Measurements from ENCODE around the gene PNPLA8.
"Not testable (repeated sequence)": the region's sequence is repeated elsewhere in the genome, so short reads cannot be mapped to it uniquely, and the experiment has no call there.

PNPLA8 gene, protein sequence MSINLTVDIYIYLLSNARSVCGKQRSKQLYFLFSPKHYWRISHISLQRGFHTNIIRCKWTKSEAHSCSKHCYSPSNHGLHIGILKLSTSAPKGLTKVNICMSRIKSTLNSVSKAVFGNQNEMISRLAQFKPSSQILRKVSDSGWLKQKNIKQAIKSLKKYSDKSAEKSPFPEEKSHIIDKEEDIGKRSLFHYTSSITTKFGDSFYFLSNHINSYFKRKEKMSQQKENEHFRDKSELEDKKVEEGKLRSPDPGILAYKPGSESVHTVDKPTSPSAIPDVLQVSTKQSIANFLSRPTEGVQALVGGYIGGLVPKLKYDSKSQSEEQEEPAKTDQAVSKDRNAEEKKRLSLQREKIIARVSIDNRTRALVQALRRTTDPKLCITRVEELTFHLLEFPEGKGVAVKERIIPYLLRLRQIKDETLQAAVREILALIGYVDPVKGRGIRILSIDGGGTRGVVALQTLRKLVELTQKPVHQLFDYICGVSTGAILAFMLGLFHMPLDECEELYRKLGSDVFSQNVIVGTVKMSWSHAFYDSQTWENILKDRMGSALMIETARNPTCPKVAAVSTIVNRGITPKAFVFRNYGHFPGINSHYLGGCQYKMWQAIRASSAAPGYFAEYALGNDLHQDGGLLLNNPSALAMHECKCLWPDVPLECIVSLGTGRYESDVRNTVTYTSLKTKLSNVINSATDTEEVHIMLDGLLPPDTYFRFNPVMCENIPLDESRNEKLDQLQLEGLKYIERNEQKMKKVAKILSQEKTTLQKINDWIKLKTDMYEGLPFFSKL

DNA sequence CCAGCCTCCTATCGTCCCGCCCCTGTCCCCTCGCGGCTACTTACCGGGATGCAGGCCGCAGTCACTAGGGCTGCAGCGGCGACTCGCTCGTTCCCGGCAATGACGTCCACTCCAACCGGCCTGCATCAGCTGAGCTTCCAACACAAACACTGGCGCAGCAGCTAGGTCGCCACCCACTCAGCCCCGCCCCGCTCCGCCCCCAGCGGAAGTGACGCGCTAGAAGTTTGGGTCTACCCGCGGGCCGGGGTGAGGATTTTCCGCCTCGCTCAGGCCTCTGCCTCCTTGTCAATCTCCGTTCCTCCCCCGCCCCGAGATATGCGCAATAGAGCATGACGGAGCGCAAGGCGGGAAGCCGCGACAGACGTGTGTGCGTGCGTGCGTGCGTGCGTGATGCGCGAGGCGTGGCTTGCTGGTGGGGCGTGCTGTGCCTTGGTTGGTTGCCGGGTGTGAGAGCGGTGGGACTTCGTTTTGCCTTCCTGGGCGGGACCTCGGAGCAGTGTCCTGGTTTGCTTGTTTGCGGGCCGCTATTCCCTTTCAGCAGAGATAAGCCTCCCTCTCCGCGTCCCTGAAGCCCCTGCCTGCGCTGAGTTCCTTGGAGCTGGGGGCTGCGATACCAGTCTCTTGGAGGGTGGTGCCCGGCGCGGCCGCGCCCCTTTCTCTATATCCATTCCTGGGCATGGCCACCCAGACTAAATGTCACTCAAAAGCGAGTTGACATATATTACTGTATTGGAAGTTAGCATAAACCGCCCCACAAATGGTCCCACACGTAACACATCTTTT, at the start of gene PNPLA8:
Gene PNPLA8, minus strand, starts transcription at position 151 of the 783 bp plus-strand sequence. CDS start 10,644 bp downstream, outside the sequence.
- DNase-seq (ENCODE audit: low read depth in 3 of 3), result peak; percentile 100

DNA sequence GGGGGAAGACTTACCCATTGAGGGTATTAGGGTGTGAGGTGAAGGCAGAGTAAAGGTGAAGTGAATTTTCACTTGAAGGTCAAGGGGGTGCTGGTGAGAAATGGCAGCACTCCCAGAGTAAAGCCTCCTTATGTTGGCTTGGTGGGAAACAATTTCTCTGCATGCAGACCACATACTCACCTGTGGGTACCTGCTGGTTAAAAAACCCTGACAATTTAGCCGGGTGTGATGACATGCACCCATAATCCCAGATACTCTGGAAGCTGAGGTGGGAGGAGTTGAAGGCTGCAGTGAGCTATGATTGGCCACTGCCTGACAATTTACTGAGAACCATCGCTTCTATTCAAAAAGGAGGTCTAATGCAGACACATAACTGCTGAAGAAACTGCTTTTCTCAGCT, 49.2 kb upstream of the PNPLA8 start:
- DNase-seq (ENCODE audit: low read depth in 3 of 3), result no peak

DNA sequence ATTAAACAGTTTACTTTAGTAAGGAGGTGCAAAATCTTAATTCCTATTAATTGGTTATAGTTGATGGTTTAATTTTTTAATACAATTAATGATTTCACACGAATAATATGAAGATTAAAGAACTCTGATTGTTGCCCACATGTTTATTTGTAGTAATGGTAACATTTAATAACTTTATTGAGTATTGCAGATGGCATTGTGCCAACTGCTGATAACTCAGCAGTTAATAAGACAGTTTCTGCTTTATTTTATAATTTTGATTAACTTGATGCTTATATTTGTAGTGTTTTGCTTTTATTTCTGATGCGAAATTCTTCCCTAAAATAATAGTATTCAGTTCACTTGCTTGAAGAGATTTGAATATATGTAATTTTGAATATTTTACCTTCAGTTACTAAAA, 46.5 kb upstream of the PNPLA8 start:
- no peak for DNase-seq (ENCODE audit: low read depth in 3 of 3)

DNA sequence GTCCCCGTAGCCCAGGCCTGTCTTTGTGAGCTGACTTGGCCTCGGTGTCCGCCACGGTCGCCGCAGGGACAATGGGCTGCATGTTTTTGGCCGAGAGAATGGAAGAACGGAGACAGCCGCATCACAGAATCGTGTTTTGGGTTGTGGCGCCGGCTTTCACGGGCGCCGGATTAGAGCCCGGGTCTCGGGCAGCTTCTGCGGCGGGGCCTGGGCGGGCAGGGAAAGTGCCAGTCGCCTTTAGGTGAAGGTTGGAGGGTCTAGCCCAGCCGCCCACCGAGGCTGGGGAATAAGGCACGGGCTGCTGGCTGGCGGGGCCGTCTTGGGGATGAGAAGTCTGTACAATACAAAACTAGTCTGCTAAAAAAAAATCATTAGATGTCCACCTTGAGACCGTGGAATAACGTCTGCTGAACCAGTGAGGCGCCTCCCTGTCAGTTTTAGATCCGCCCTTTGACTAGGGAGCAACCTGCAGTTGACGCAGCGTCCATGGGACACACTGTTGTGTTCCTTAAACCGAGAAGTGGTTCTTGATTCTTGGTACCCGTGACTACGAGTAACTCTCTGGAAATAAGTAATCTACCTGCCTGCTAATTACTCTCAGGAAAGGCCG, 44.3 kb upstream of the PNPLA8 start:
- peak in 2 of 3 experiments; percentile 17 to 32 for DNase-seq (ENCODE audit: low read depth in 3 of 3)

DNA sequence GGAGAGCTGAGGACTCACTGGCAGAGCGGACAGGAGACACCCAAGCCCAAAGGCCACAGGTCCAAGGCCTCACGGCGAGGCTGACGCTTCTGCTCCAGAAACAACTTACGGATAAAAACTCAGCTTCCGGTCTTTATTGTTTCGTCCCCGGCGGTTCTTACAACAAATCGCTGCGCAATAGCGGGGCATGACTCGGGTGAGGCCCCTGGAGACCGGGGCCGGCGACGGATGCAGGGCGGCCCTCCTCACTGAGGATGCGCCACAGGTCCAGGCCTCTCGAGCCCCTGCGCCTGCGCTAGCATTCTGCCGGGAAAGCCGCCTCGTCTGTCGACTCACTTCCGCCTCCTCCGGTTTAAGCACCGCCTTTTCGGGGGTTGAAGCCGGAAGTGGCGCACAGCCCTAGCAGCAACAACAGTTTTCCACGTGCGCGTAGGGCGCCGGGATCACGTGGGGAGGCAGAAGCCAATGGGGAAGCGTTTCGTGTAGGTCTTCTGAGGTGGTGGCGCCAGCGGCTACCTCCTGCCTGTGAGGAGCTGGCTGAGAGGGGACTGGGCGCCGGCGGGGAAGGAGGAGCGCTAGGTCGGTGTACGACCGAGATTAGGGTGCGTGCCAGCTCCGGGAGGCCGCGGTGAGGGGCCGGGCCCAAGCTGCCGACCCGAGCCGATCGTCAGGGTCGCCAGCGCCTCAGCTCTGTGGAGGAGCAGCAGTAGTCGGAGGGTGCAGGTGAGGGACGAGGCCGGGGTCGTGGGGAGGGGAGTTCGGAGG, 43.6 kb upstream of the PNPLA8 start, which contains the start of the genes DNAJB9 and THAP5:
Gene DNAJB9, plus strand, starts transcription at position 494 of the 765 bp plus-strand sequence. CDS start 1,853 bp downstream, outside the sequence.
Gene THAP5, minus strand, starts transcription at position 326 of the 765 bp plus-strand sequence. Its CDS starts 137 bp downstream, at position 189.
- peak; percentile 98 to 99 (median 99) for DNase-seq (ENCODE audit: low read depth in 3 of 3)

DNA sequence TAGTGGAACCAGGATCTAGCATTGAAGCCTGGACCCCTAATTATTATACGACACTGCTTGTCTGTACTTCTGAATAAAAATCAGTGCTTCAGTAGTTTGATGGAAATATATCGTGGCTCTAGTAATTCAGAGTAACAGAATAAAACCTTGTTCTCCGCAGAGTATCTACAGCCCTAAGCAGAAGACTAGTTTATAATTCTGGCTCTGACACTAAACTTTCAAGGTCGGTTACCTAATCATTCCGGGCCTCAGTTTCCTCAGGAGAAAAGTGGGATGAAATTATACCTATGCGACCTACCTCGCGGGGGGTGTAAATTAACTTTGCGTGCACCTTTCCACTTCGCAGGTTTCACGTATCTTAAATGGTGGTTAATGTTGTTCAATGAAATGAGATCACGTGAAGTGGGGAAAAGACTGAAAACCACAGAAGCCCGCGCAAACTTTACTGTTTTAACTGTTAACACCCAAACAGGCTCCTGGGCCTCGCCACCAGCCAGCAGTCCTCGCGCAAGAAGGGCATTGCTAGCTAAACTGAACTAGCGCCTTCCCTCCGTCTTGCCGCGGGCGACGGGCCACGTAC, 43.0 kb upstream of the PNPLA8 start:
- peak in 1 of 3 experiments; percentile 13 for DNase-seq (ENCODE audit: low read depth in 3 of 3)

DNA sequence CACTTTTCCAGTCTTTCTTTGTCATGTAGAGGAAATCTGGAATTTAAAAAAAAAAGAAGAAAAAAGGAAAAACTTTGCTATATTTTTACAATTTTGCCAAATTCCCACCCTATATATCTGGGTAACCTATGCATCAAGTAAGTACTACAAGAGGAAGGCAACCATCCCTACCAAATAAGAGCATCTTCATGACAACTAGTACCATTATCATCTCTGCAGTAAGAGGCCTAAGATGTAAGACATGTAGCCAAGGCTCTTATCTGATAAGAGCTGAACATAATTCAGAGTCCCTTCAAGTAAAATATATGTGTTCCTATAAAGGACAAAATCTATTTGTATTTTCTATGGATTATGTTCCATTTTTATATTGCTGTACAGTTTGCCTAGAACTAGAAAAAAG, 40.1 kb upstream of the PNPLA8 start:
- DNase-seq (ENCODE audit: low read depth in 3 of 3), result no peak

DNA sequence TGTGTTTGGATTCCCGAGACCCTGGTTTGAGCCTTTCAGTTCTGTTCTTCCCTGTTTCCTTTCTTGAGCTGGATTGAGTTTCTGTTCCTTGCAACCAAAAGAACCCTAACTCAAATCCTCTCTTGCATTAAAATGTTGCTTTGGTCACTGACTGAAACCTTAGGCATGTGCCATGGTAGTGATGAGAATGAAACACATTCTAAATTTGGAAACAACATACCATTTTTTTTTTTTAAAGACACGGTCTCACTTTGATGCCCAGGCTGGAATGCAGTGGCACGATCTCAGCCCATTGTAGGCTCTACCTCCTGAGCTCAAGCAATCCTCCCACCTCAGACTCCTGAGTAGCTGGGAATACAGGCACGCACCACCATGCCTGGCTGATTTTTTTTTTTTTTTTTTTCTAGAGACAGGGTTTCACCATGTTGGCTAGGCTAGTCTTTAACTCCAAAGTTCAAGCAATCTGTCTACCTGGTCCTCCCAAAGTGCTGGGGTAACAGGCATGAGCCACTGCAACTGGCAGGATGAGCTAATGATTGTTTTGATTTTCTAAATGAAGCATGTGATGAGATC, 35.2 kb upstream of the PNPLA8 start:
- no peak for DNase-seq (ENCODE audit: low read depth in 3 of 3)

DNA sequence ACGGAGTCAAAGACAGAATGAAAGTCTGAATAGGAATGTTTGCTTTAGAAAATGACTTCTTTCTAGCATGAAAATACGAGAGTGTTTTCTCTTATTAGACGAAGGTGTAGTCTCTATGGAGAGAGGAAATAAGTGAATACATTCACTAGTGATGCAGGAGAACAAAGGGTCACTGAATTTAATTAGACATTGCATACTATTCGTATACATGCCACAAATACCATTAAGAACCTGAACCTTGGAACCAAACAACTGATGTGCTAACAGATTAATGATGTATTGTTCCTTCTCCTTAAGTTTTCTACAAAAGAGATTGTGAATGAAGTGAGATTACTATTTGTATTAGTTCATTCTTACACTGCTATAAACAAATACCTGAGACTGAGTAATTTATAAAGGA, 33.3 kb upstream of the PNPLA8 start:
- no peak for DNase-seq (ENCODE audit: low read depth in 3 of 3)

DNA sequence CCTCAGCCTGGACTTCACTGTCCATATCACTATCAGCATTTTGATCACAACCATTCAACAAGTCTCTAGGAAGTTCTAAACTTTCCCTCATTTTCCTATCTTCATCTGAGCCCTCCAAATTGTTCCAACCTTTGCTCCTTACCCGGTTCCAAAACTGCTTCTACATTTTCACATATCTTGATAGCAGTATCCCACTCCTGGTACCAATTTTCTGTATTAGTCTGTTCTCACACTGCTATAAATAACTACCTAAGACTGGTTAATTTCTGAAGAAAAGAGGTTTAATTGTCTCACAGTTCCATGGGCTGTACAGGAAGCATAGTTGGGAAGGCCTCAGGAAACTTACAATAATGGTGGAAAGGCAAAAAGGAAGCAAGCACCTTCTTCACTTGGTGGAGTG, 31.7 kb upstream of the PNPLA8 start:
- no peak for DNase-seq (ENCODE audit: low read depth in 3 of 3)

DNA sequence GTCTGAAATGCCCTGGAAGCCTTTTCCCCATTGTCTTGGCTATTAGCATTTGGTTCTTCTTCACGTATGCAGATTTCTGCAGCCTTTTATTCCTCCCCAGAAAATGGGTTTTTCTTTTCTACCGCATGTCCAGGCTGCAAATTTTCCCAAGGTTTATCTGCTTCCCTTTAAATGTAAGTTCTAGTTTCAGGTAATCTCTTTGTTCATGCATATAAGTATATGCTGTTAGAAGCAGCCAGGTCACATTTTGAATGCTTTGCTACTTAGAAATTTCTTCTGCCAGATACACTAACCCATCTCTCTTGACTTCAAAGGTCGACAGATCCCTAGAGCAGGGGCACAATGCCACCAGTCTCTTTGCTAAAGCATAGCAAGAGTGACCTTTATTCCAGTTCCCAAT, 31.3 kb upstream of the PNPLA8 start:
- DNase-seq (ENCODE audit: low read depth in 3 of 3), result no peak

DNA sequence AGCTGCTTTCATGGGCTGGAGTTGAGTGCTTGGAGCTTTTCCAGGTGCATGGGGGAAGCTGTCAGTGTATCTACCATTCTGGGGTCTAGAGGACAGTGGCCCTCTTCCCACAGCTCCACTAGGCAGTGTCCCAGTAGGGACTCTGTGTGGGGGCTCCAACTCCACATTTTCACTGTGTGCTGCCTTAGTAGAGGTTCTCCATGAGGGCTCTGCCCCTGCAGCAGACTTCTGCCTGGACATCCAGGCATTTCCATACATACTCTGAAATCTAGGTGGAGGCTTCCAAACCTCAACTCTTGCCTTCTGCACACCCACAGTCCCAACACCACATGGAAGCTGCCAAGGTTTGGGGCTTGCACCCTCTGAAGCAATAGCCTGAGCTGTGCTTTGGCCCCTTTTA, 30.7 kb upstream of the PNPLA8 start:
- not testable (repeated sequence) for DNase-seq (ENCODE audit: low read depth in 3 of 3)

DNA sequence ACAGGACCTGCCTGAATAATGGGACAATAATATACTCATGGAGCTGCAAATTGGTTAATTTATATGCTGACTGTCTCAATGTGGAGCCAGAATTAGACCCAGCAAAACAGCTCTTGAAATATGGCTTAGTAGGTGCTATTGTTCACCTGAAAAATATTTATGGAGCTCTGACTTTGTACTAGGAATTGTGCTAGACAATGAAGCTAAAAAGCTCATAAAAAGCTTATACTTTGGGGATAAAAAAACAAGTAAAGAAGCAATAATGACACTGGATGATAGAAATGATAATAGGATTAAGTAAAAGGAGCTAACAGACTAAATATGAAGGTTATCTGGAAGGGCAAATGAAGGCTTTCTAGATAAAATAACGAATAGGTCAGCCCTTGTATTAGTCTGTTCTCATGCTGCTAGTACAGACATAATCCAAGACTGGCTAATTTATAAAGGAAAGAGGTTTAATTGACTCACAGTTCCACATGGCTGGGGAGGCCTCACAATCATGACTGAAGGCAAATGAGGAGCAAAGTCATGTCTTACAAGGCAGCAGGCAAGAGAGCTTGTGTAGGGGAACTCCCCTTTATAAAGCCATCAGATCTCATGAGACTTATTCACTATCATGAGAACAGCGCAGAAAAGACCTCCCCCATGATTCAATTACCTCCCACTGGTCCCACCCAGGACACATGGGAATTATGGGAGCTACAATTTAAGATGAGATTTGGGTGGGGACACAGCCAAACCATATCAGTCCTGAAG, 22.4 kb upstream of the PNPLA8 start:
- DNase-seq (ENCODE audit: low read depth in 3 of 3), result not testable (repeated sequence)

DNA sequence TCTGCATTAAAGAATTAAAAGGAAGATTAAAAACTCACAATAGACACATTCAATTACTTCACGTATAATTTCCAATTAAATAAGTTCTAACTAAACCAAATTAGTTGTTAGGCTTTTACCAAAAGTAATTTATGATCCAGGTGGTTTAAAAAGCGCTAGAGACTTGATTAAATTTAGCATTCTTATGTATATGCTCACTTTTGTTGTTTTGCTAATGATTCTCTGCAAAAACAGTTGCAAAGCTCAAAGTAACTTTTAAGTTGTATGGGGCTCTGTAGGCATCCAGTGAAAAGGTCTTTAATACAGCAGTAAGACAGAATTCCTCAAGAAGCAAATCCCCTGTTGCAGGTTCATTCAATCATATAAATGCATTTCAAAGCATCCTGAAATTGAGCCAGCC, 15.5 kb upstream of the PNPLA8 start:
- no peak for DNase-seq (ENCODE audit: low read depth in 3 of 3)

DNA sequence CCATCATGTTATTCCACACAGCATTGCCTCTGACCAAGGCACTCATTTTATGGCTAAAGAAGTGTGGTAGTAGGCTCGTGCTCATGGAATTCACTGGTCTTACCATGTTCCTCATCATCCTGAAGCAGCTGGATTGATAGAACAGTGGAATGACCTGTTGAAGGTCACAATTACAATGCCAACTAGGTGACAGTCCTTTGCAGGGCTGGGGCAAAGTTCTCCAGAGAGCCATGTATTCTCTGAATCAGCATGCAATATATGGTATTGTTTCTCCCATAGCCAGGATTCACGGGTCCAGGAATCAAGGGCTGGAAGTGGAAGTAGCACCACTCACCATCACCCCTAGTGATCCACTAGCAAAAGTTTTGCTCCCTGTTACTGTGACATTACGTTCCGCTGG, 12.8 kb upstream of the PNPLA8 start:
- not testable (repeated sequence) for DNase-seq (ENCODE audit: low read depth in 3 of 3)

DNA sequence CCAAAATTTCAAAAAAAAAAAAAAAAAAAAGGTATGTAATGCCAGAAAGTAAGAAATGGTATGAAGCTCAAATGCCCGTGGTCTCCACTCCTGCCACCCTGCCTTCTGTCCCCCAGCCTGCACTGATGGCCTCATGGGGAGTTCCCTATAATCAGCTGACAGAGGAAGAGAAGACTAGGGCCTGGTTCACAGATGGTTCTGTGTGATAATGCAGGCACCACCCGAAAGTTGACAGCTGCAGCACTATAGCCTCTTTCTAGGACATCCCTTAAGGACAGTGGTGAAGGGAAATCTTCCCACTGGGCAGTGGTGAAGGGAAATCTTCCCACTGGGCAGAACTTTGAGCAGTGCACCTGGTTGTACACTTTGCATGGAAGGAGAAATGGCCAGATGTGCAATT, 12.3 kb upstream of the PNPLA8 start:
- DNase-seq (ENCODE audit: low read depth in 3 of 3), result not testable (repeated sequence)

DNA sequence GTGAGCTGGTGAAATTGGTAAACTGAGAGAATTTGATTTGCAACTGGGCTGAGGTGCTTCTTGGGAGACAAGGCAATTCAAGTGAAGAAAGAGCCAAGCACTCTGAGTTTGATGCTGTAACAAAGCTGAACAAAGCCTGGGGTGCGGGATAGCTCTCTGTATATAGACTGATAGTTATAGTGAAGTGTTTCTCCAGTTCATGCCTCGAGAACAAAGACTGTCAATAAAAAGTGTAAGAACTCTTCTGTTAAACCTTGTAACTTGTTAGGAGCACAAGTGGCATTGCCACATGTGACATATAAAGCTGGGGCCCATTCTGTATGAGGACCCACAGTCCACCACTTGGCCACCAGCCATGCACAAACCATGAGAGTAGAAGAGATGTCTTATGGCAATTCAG, 11.3 kb upstream of the PNPLA8 start:
- DNase-seq (ENCODE audit: low read depth in 3 of 3), result no peak

DNA sequence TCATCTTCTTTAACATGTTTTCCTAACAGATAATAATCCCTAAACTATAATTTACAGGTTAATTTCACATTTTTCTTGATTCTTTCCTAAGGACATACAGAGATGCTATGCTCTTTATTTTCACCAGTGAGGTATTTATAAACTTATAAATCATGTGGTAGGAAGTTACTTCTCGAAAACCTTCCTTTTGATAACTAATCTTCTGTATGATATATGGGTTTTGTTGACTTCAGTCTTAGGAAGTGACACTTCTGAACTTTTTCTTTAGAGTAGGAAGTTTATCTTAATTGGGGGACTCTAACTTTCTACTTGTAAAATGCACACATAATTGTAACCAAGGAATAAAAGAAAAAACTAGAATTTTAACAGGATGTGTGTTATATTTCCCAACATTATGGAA, 9.8 kb upstream of the PNPLA8 start:
- no peak for DNase-seq (ENCODE audit: low read depth in 3 of 3)

DNA sequence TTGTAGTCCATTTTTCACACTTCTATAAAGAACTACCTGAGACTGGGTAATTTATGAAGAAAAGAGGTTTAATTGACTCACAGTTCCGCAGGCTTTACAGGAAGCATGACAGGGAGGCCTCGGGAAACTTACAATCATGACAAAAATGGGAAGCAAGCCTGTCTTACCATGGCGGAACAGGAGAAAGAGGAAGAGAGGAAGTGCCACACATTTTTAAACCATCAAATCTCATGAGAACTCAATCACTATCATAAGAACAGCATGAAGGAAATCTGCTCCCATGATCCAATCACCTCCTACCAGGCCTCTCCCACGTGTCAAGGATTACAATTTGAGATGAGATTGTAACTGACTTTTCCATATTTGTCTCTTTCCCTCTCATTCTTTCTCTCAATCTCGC, 9.3 kb upstream of the PNPLA8 start:
- no peak for DNase-seq (ENCODE audit: low read depth in 3 of 3)
